HUES48 (cell line): Measurements from ENCODE around the gene ABCB8.

Experiments used
- H3K27ac ChIP-seq: one replicate; pipeline ENCODE4 v1.7.0; 2013; ENCODE audit warnings: low read depth, low read length, inconsistent platforms
- H3K27me3 ChIP-seq: 2 replicates; pipeline ENCODE4 v1.6.1; 2013; ENCODE audit warnings: mild to moderate bottlenecking, low read length; ENCODE audit not compliant: control insufficient read depth, insufficient read depth
- H3K36me3 ChIP-seq: 2 replicates; pipeline ENCODE4 v1.6.1; 2013; ENCODE audit warnings: low read length; ENCODE audit not compliant: control insufficient read depth, insufficient read depth
- H3K4me1 ChIP-seq: 2 replicates; pipeline ENCODE4 v1.6.1; 2013; ENCODE audit warnings: mild to moderate bottlenecking, low read length; ENCODE audit not compliant: control insufficient read depth, insufficient read depth
- H3K4me3 ChIP-seq: 2 replicates; pipeline ENCODE4 v1.5.1; 2013; ENCODE audit warnings: mild to moderate bottlenecking, low read depth, low read length
- H3K9ac ChIP-seq: 2 replicates; pipeline ENCODE4 v1.6.1; 2013; ENCODE audit warnings: mild to moderate bottlenecking, low read depth, low read length, moderate library complexity
- H3K9me3 ChIP-seq: 2 replicates; pipeline ENCODE4 v1.6.1; 2013; ENCODE audit warnings: low read length; ENCODE audit not compliant: control insufficient read depth, insufficient read depth

ABCB8 gene

DNA sequence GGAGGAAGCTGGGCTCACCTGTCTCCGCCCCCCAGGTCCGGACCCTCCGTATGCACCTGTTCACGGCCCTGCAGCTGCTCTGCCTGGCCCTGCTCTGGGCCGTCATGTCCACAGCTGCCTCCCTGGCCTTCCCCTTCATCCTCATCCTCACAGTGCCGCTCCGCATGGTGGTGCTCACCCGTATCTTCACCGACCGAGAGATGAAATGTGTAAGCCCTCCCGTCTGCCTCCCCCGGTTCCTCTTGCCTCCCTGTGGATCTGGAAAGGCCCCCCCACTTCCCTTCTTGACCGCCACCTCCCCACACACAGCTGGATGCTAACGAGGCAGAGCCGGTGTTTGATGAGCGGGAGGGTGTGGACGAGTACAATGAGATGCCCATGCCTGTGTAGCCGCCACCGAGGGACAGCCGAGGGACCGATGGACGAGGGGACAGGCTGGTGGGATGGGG lies 47.8 kb downstream of the ABCB8 start:
- H3K36me3 ChIP-seq, result peaks cover 49% of the 10 kb centered on the region
- H3K9ac ChIP-seq, result no peak overlapping the region
- H3K27me3 ChIP-seq, result no peaks in the 10 kb centered on the region
- peaks cover 13% of the 10 kb centered on the region for H3K4me1 ChIP-seq
- H3K4me3 ChIP-seq, result no peak overlapping the region
- no peaks in the 10 kb centered on the region for H3K9me3 ChIP-seq
- H3K27ac ChIP-seq, result no peak overlapping the region

DNA sequence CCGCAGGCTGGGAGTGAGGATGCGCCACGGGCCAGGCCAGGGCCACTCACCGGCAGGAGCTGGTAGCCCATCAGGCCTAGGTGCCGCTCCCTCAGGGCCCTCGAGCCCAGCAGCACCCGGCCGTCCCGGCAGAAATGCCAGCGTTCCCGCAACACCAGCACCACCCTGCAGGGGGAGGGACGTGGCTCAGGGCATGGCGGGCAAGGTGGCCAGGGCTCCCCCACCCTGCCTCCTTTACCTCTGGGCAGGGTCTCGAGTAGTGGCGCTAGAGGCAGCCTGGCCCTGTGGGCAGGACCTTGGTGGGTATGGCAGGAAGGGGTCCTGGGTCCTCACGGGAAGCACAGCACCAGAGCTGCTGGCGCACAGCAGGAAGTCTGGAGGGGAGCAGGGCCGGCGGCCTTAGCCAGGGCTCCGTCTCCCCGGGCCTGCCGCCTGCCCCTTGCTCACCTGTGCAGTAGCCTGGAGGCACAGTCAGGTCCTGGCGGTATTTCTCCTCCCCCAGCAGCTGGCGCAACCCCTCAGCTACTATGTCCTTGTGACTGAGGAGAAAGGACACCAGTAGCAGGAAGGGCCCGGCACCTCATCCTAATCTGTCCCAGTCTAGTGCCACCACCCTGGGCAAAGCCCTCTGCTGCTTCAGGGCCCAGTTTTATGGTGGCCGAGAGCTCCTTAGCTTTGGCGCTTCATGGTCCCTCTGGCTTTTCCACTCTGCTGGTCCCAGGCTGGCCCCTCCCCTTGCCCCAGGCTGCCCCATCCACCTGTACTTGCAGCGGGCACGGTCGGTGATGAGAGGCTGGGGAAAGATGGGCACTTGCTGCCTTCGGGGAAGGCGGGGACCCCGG lies 48.8 kb downstream of the ABCB8 start:
- Histone ChIP-seq H3K4me3 (no peak overlapping the region), H3K36me3 (peaks cover 38% of the 10 kb centered on the region), H3K4me1 (peaks cover 20% of the 10 kb centered on the region), H3K27ac (no peak overlapping the region), H3K9me3 (no peaks in the 10 kb centered on the region), H3K27me3 (no peaks in the 10 kb centered on the region), H3K9ac (no peak overlapping the region)

DNA sequence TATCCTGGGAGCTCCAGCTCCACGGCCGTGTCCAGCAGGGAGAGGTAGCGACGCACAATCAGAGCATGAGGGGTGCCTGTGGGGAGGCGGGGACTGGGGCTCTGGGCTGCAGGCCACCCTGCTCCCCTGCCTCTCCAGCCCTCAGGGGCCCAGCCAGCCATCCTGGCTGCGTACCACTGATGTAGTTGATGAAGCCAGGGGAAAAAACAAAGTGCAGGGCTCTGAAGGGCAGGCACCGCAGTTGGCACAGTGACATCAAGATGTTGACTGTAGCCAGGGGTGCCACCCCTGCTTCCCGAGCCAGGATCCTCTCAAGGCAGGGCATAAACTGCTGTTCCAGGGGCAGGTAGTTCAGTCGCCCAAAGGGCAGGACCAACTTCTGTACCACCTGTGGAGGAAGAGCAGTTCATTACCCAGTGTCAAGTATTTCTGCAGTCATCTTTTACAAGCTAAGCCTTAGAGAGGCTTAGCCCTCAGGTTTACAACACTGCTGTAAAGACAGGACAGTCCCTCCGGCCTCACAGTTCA lies 49.5 kb downstream of the ABCB8 start:
- Histone ChIP-seq H3K9me3 (no peaks in the 10 kb centered on the region), H3K4me3 (no peak overlapping the region), H3K4me1 (peaks cover 26% of the 10 kb centered on the region), H3K27me3 (no peaks in the 10 kb centered on the region), H3K27ac (no peak overlapping the region), H3K9ac (no peak overlapping the region), H3K36me3 (peaks cover 32% of the 10 kb centered on the region)

DNA sequence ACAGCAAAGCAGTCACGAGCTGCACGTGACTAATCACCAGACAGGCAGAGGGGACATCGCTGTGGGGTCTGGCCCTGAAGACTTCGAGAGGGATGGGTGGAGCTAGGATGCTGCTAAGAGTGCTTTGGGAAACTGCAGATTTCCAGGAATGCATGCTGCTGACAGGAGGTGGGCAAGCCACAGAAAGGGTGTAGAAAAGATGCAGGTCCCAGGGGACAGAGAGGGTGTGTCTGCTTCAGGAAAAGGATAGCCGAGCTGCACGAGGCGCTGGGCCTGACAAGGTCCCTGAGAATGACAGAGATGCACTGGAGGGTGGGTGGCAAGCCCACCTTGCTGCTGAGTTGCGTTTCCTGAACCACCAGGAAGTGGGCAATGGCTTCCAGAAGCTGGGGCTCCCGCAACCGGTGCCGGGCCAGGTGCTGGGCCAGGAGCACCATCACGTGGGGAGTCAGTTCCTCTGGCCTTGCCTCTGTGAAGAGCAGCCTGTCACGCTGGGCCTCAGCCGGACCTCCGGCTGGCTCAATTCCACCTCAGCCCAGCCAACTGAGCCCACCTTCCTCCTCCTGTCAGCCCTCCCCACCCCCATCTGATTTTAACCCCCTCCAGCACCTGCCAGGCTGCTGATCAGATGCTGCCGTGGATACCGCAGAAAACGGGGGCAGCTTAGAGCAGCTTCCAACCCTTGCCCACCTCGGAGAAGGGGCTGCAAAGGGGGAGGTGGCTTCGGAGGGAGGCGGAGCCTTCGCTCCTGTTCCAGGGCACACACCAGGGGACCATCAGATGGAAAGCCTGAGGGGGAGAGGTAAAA lies 50.2 kb downstream of the ABCB8 start:
- Histone ChIP-seq H3K27me3 (no peaks in the 10 kb centered on the region), H3K36me3 (peaks cover 26% of the 10 kb centered on the region), H3K9me3 (no peaks in the 10 kb centered on the region), H3K4me1 (peaks cover 26% of the 10 kb centered on the region), H3K9ac (no peak overlapping the region), H3K4me3 (0 out of 2 replicates have a peak overlapping the region, but pooled peaks have one; percentile 20), H3K27ac (no peak overlapping the region)

DNA sequence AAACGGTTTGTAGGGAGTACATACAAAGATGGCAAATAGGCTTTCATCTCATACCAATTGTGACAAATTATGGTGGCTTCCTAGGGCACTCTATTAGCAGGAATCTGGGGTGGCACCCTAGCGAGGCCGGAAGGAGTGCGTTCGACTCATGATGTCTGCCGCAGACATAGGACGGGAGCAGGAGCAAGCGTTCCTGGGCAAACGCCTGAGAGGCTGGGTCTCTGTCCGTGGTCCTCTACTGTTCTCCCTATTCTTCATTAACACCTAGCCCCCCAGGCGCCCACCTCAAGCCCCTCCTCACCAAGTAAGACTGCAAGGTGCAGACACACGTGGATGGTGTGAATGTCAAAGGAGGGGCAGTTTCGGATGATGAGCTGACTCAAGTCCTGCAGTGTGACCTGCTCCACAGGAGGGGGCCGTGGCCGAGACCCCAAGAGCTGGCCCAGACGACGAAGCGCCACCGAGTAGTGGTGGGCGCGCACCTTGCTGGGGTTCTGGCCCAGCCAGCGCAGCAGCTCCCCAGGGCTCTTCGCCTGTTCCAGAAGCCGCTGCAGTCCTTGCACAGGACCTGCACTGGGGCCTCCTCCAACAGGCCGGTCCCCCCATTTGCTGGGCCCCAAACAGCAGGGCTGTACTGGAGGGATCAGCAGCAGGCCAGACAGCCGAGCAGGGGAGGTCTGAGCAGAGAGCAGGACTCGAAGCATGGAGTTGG lies 51.1 kb downstream of the ABCB8 start:
- Histone ChIP-seq H3K9ac (peak overlapping the region; percentile 91; the same call in 1 of the 2 replicates), H3K4me1 (peaks cover 29% of the 10 kb centered on the region), H3K9me3 (no peaks in the 10 kb centered on the region), H3K36me3 (peaks cover 17% of the 10 kb centered on the region), H3K27ac (no peak overlapping the region), H3K27me3 (peaks cover 6% of the 10 kb centered on the region; the same call in 1 of the 2 replicates), H3K4me3 (peak overlapping the region; percentile 95)

DNA sequence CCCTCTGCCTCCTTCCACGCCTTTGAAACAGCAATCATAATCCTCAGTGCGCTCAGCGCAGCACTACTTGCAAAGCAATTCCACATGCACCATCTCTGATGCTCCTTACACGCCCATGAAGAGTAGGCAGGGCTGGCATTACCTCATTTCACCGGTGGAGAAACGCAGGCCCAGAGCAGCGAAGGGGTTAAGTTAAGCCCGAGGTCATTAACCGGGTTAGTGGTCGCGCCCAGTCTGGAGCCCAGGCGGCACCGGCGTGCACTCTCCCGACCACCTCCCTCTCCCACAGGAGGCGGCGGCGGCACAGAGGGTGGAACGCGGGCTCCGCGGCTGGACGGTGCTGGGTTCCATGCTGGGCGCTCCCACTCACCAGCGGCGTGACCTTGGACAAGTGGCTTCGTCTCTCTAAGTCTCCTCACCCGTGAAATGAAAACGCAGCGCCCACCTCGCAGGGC lies 51.8 kb downstream of the ABCB8 start:
- peak overlapping the region; percentile 81 for H3K27ac ChIP-seq
- peaks cover 12% of the 10 kb centered on the region for H3K27me3 ChIP-seq
- H3K9ac ChIP-seq, result peak overlapping the region; percentile 91
- H3K4me1 ChIP-seq, result peaks cover 32% of the 10 kb centered on the region
- peaks cover 10% of the 10 kb centered on the region for H3K36me3 ChIP-seq
- H3K4me3 ChIP-seq, result peak overlapping the region; percentile 95
- H3K9me3 ChIP-seq, result no peaks in the 10 kb centered on the region

DNA sequence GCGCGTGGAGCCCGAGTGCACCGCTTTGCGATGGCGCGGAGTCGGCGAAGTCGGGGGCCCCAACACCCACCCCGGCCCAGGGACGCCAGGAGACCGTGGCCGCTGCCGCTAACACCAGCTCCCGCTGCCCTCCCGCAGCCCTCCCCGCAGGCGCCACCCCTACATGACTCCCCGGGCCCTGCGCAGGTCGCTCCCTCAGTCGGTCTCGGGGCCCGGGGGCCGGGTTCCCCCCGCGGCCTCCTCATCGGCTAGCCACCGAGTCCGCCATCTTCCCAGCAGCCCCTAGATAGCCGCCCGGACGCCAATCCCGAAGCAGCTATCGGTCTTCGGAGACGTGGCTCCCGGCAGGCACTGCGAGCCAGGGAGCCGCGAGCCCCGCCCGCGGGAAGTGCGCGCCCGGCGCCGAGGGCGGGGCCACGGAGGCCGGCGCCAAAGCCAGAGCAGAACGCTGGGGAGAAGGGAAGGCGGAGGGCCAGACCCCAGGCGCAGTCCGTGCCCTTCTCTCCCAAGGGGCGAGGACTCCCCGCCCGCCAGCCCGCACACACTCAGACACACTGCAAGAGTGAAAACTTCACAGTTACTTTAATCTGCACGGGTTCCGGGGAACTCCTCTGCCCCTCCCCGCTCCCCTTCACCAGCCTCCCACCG lies 52.4 kb downstream of the ABCB8 start, which contains the start of gene FASTK:
TSS of gene FASTK (minus strand) at position 288 of the 648 bp plus-strand sequence. CDS start at position 245, 43 bp downstream.
- Histone ChIP-seq H3K4me3 (peak within 1 kb of the TSS; percentile 95), H3K27ac (peak within 1 kb of the TSS; percentile 81), H3K36me3 (peaks cover 6% of the 10 kb centered on the region; the same call in 1 of the 2 replicates), H3K4me1 (peaks cover 37% of the 10 kb centered on the region), H3K9me3 (no peaks in the 10 kb centered on the region), H3K9ac (peak within 1 kb of the TSS; percentile 91), H3K27me3 (peaks cover 14% of the 10 kb centered on the region)

DNA sequence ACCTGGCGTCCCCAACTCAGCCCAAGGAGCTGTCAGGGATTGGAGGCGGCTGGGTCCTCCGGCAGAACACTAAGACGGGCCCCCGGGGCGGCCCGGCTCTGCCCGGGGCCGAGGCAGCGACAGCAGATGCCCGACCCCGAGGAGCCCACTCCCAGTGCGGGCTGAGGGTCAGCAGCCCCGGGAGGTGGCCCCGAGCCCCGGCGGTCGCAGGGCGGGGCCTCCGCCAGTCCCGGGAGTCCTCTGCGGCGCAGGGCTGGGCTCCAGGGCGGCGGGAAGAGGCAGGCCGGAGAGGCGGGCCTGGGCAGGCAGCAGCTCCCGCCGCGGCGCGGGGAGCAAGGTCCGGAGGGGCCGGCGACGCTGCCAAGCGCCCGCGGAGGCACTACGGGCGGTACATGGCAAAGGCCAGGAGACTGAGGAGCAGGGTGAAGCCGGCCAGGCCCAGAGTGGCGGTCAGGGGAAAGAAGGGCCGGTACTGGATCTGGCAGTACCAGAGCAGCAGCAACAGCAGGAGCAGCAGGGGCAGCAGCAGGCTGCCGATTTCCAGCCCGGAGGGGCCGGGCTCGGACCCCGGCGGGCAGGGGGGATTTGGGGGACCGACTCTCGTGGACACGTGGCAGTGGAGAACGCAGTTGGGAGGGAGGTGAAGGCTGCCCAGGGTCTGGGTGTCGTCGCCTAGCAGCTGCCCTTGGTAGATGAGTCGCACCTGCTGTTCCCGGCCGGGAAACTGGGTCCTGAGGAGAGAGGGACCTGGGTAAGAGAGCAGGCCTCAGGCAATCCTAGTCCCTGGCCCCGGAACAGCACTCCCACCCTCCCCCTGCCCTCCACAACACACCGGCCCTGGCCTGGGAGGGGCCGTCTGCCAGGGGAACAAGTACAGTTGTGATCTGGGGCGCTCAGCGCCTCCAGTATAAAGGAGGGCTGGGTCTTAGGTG lies 53.2 kb downstream of the ABCB8 start:
- Histone ChIP-seq H3K9me3 (no peaks in the 10 kb centered on the region), H3K4me3 (peak overlapping the region; percentile 95), H3K4me1 (peaks cover 37% of the 10 kb centered on the region), H3K36me3 (no peaks in the 10 kb centered on the region), H3K9ac (no peak overlapping the region), H3K27ac (peak overlapping the region; percentile 81), H3K27me3 (peaks cover 14% of the 10 kb centered on the region)

DNA sequence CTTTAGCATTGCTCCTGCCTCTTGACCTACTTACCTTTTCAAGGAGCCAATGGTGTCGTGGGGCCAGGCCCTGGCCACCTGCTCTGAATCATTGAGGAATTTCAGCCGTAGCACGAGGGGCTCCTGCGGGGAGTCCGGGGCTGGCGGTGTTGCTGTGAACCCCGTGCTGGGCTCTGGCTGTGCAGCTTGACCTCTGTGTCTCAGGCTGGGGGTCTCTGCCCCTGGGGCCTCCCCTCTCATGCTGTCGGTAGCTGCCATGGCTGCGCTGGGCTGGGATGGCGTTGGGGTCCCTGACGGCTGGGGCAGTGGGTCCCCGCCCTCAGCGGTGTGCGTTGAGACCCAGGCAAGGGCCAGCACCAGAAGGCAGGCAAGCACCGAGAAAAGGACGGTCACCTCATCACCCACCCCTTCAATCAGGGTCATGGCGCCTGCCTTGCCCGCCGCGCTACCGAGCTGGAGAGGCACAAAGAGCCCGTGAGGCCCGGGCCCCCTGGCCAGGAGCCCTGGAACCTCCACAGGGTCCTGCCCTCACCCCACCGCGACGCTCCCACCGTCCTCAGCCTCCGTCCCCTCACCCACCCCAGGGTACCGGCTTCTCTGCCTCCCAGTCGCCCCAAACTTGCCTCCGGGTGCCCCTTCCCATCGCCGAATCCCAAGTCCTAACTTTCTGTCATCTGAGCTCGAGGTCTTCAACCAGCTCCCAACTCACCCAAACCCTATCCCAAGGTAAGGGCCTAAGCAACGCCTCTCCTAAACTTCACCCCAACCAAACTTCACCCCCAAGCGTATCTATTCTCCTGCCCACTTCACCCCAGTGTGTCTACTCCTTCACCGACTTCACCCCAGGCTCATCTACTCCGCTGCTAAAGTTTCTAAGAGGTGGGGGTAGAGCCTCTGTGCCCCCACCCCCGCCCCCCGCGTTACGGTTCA lies 54.2 kb downstream of the ABCB8 start:
- H3K9ac ChIP-seq, result no peak overlapping the region
- H3K4me1 ChIP-seq, result peaks cover 37% of the 10 kb centered on the region
- peaks cover 19% of the 10 kb centered on the region for H3K27me3 ChIP-seq
- no peak overlapping the region for H3K27ac ChIP-seq
- peak overlapping the region; percentile 65 for H3K4me3 ChIP-seq
- no peaks in the 10 kb centered on the region for H3K9me3 ChIP-seq
- H3K36me3 ChIP-seq, result no peaks in the 10 kb centered on the region
